DMS153 treated with DMSO at 0.1 percent for 48 hours (cell line): ENCODE measurements around the gene MSANTD7.
"Not testable (repeated sequence)": the region's sequence is repeated elsewhere in the genome, so short reads cannot be mapped to it uniquely, and the experiment has no call there.

Source experiments
- DNase-seq: peaks from one replicate; lab custom pipeline; 2025; ENCODE audit not compliant: unreplicated experiment; lab: John Stamatoyannopoulos, UW

Gene MSANTD7

GRCh38 chr10:14837757-14838581 lies at the start of gene MSANTD7, which contains the start of the genes CDNF and HSPA14:
MSANTD7 (plus strand) TSS chr10:14838306; CDS start chr10:14842285, 3,979 bp downstream.
CDNF (minus strand) TSS chr10:14838037; CDS start chr10:14837946, 91 bp downstream.
HSPA14 (plus strand) TSS chr10:14838306; CDS start chr10:14838403, 97 bp downstream.
- peak; percentile 84 for DNase-seq

GRCh38 chr10:14798636-14799035 lies 39.5 kb upstream of the MSANTD7 start:
- no peak for DNase-seq

- DNase-seq: no peak
These were observed 37.7 kb upstream of the MSANTD7 start for GRCh38 chr10:14800397-14800796.

GRCh38 chr10:14801723-14802122 lies 36.4 kb upstream of the MSANTD7 start:
- DNase-seq: no peak

GRCh38 chr10:14803827-14804226 lies 34.3 kb upstream of the MSANTD7 start:
- DNase-seq: no peak

GRCh38 chr10:14806318-14806717 lies 31.8 kb upstream of the MSANTD7 start:
- no peak for DNase-seq

GRCh38 chr10:14810969-14811953 lies 26.8 kb upstream of the MSANTD7 start:
- no peak for DNase-seq

GRCh38 chr10:14812271-14812670 lies 25.8 kb upstream of the MSANTD7 start:
- DNase-seq: no peak

GRCh38 chr10:14815681-14816080 lies 22.4 kb upstream of the MSANTD7 start:
- no peak for DNase-seq

- DNase-seq: not testable (repeated sequence)
These were observed 21.4 kb upstream of the MSANTD7 start for GRCh38 chr10:14816717-14817116.

GRCh38 chr10:14820010-14820774 lies 17.9 kb upstream of the MSANTD7 start:
- no peak for DNase-seq

- no peak for DNase-seq
These were observed 17.3 kb upstream of the MSANTD7 start for GRCh38 chr10:14820775-14821154.

- DNase-seq: no peak
These were observed 16.3 kb upstream of the MSANTD7 start for GRCh38 chr10:14821635-14822375.

- DNase-seq: peak; percentile 2
These were observed 15.0 kb upstream of the MSANTD7 start for GRCh38 chr10:14822879-14823755.

GRCh38 chr10:14823966-14824365 lies 14.1 kb upstream of the MSANTD7 start:
- DNase-seq: no peak

- no peak for DNase-seq
These were observed 11.9 kb upstream of the MSANTD7 start for GRCh38 chr10:14826076-14826829.

- DNase-seq: no peak
These were observed 5.0 kb upstream of the MSANTD7 start for GRCh38 chr10:14833106-14833505.

- no peak for DNase-seq
These were observed 1.9 kb upstream of the MSANTD7 start for GRCh38 chr10:14836208-14836607.
